ENCODE data around the gene NAPEPLD.
"Not testable (repeated sequence)": the region's sequence is repeated elsewhere in the genome, so short reads cannot be mapped to it uniquely, and the experiment has no call there.

The NAPEPLD gene

GRCh38 chr7:103059471-103059870 lies 89.4 kb downstream of the NAPEPLD start:
- DNase-seq, result no peak

- DNase-seq, result no peak
Measured at GRCh38 chr7:103058122-103058521, 90.8 kb downstream of the NAPEPLD start.

- not testable (repeated sequence) for DNase-seq
Measured at GRCh38 chr7:103056006-103056405, 92.9 kb downstream of the NAPEPLD start.

- DNase-seq, result no peak
Measured at GRCh38 chr7:103051519-103051918, 97.4 kb downstream of the NAPEPLD start.
